Adipocyte (in vitro differentiated cells): ENCODE data around the gene EED.

Source experiments
- DNase-seq: peaks from one replicate; pipeline ENCODE4 v3.0.0-alpha.2; 2015; ENCODE audit warnings: low read depth
- H3K27me3 ChIP-seq: replicated peaks from 2 replicates; pipeline ENCODE4 v1.7.0; 2013; ENCODE audit warnings: mild to moderate bottlenecking, low read length, moderate library complexity; ENCODE audit not compliant: control insufficient read depth, insufficient read depth
- H3K36me3 ChIP-seq: 2 replicates; pipeline ENCODE4 v1.7.0; 2013; ENCODE audit warnings: low read length, mild to moderate bottlenecking, moderate library complexity; ENCODE audit not compliant: control insufficient read depth, insufficient read depth, severe bottlenecking
- H3K4me1 ChIP-seq: 2 replicates; pipeline ENCODE4 v1.7.0; 2013; ENCODE audit warnings: mild to moderate bottlenecking, low read length, moderate library complexity; ENCODE audit not compliant: control insufficient read depth, insufficient read depth
- H3K4me3 ChIP-seq: 2 replicates; pipeline ENCODE4 v1.7.0; 2013; ENCODE audit warnings: mild to moderate bottlenecking, low read length, moderate library complexity
- H3K9ac ChIP-seq: 2 replicates; pipeline ENCODE4 v1.7.0; 2013; ENCODE audit warnings: mild to moderate bottlenecking, low read length, moderate library complexity
- H3K9me3 ChIP-seq: 2 replicates; pipeline ENCODE4 v1.7.0; 2013; ENCODE audit warnings: mild to moderate bottlenecking, low read length, moderate library complexity; ENCODE audit not compliant: control insufficient read depth

EED gene

GRCh38 chr11:86206337-86206695, 38.2 kb upstream of the EED start:
- Histone ChIP-seq H3K36me3 (no peaks in the 10 kb centered on the region), H3K4me3 (no peak overlapping the region), H3K9me3 (no peaks in the 10 kb centered on the region), H3K27me3 (no peaks in the 10 kb centered on the region), H3K9ac (no peak overlapping the region), H3K4me1 (peaks cover 17% of the 10 kb centered on the region)
- no peak for DNase-seq

GRCh38 chr11:86207413-86207812, 37.1 kb upstream of the EED start:
- no peaks in the 10 kb centered on the region for H3K27me3 ChIP-seq
- H3K9me3 ChIP-seq = no peaks in the 10 kb centered on the region
- peaks cover 15% of the 10 kb centered on the region for H3K4me1 ChIP-seq
- H3K9ac ChIP-seq = no peak overlapping the region
- no peak for DNase-seq
- no peak overlapping the region for H3K4me3 ChIP-seq
- no peaks in the 10 kb centered on the region for H3K36me3 ChIP-seq

GRCh38 chr11:86208572-86208971, 36.0 kb upstream of the EED start:
- Histone ChIP-seq H3K36me3 (no peaks in the 10 kb centered on the region), H3K27me3 (no peaks in the 10 kb centered on the region), H3K4me1 (peaks cover 18% of the 10 kb centered on the region), H3K4me3 (no peak overlapping the region), H3K9ac (no peak overlapping the region), H3K9me3 (no peaks in the 10 kb centered on the region)
- DNase-seq = no peak

GRCh38 chr11:86209806-86210657, 34.5 kb upstream of the EED start:
- Histone ChIP-seq H3K9me3 (no peaks in the 10 kb centered on the region), H3K4me3 (no peak overlapping the region), H3K27me3 (no peaks in the 10 kb centered on the region), H3K4me1 (peaks cover 18% of the 10 kb centered on the region), H3K36me3 (no peaks in the 10 kb centered on the region), H3K9ac (no peak overlapping the region)
- DNase-seq = no peak

GRCh38 chr11:86210898-86211297, 33.7 kb upstream of the EED start:
- DNase-seq = peak; percentile 51
- H3K4me3 ChIP-seq = no peak overlapping the region
- no peak overlapping the region for H3K9ac ChIP-seq
- no peaks in the 10 kb centered on the region for H3K27me3 ChIP-seq
- H3K36me3 ChIP-seq = no peaks in the 10 kb centered on the region
- H3K4me1 ChIP-seq = peaks cover 14% of the 10 kb centered on the region
- H3K9me3 ChIP-seq = no peaks in the 10 kb centered on the region

- H3K9ac ChIP-seq = no peak overlapping the region
- H3K27me3 ChIP-seq = no peaks in the 10 kb centered on the region
These were observed 32.9 kb upstream of the EED start for GRCh38 chr11:86211619-86212018.

GRCh38 chr11:86212019-86212611, 32.4 kb upstream of the EED start:
- Histone ChIP-seq H3K4me3 (no peak overlapping the region), H3K36me3 (no peaks in the 10 kb centered on the region), H3K9me3 (no peaks in the 10 kb centered on the region), H3K27me3 (no peaks in the 10 kb centered on the region), H3K4me1 (peaks cover 12% of the 10 kb centered on the region), H3K9ac (no peak overlapping the region)
- no peak for DNase-seq

More at GRCh38 chr11:86211619-86212018, 32.9 kb upstream of the EED start:
- DNase-seq = no peak
- Histone ChIP-seq H3K9me3 (no peaks in the 10 kb centered on the region), H3K36me3 (no peaks in the 10 kb centered on the region), H3K4me1 (peaks cover 12% of the 10 kb centered on the region), H3K4me3 (no peak overlapping the region)

GRCh38 chr11:86214710-86215109, 29.8 kb upstream of the EED start:
- Histone ChIP-seq H3K4me3 (no peak overlapping the region), H3K9ac (no peak overlapping the region), H3K27me3 (no peaks in the 10 kb centered on the region), H3K4me1 (peaks cover 23% of the 10 kb centered on the region), H3K36me3 (no peaks in the 10 kb centered on the region), H3K9me3 (no peaks in the 10 kb centered on the region)
- DNase-seq = no peak

DNA sequence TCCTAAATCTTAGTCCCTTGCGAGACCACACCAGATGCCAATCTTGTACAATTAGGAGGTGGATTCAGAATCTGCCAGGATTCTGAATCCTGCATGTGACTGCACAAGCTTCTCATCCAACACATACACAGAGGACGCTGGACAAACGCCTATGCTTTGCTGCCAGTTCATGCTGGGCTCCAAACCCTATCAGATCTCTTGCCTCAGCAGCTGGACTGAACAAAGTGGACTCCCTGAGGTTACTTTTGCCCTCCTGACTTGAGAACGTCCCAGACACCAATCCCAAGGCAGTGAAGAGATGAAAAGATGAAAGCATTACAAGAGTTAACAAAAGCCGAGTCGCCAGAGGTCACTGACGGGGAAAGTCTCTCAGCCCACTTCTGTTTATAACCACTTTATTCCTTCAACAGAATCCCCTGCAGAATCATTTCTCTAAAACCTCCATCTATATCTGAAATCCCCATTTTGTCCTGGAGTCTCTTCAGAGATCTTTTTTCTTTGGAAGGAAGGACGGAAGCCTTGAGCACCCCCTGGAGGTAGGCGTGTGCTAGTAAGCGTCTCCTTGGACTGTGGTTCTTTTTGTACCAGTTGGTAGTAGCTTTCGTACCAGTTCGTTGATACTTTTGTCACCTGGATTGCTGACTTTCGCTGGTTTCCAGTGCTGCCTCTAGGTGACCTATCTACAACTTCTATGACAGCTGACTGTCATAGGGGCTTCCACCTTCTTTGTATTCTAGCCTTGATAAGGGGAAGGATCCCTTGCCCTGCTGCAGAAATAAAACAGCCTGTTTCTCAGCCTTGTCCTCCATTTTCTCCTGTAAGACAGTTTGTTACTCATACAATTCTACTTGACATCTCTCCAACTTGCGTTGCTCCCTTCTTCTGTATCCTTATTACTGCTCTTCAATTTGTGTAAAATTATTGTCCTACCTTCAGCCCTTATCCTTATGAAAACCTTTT, 26.1 kb upstream of the EED start:
- no peaks in the 10 kb centered on the region for H3K9me3 ChIP-seq

DNA sequence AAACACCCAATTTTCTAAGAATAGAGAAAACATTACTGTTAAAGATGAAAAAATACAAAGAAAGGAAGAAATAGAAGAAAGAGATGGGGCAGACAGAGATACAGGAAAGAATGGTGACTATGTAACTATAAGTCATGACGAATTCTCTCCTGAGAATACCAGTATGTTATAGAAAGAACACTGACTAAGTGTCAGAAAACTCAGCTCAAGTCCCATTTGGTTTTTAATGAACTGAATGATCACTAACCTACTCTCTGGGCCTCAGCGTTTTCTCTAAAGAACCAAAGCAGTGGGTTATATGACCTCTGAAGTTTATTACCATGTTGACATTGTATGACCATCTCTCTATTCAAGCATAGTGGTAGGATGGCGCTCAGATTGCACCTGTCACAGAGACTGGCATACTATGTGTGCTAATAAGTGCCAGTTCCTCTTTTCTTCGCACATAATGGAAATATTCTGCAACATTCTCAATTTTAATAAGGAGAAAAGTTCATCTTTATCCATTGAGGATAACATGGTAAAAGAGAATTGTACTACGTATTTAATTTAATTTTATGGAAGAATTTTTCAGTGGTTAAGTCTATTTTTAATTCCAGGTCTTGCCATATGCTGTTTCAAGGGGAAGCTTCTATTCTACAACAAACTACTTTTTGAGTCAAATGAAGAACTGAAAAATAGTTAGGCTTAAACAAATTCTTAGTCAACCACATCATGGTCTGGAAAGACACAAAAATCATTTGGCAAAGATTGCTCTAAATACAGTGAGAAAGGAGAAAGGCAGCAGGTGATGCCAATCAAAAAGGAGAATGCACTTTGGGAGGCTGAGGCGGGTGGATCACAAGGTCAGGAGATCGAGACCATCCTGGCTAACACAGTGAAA, 25.0 kb upstream of the EED start:
- no peak overlapping the region for H3K9ac ChIP-seq
- H3K36me3 ChIP-seq = no peaks in the 10 kb centered on the region
- no peaks in the 10 kb centered on the region for H3K9me3 ChIP-seq
- peaks cover 18% of the 10 kb centered on the region for H3K4me1 ChIP-seq
- no peak for DNase-seq
- no peak overlapping the region for H3K4me3 ChIP-seq
- H3K27me3 ChIP-seq = no peaks in the 10 kb centered on the region

More for the DNA sequence above, 26.1 kb upstream of the EED start:
- peak overlapping the region; percentile 76 for H3K4me3 ChIP-seq
- H3K36me3 ChIP-seq = no peaks in the 10 kb centered on the region
- DNase-seq = peak; percentile 91
- H3K9ac ChIP-seq = peak overlapping the region; percentile 66
- no peaks in the 10 kb centered on the region for H3K27me3 ChIP-seq
- peaks cover 18% of the 10 kb centered on the region for H3K4me1 ChIP-seq
